ENCODE measurements around the gene SSBP2.

DNA sequence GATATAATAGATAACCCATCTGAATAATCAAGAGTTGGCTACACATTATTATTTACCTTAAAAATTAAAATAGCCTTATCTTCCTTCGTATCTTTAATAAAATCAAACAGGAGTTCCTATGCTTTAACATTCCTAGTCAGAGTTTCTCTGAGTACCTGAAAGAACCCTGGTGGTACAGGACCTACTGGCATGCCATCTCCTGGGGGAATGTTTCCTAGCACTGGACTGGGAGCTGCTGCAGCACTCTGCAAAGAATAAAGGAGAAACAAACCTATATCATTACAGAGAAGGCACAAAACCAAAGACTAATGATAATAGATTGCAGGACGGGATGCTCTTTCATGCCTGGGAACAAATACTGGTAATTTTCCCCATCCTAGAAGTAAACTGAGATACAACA is 237.4 kb downstream of the SSBP2 start:
- TF ChIP-seq, protein P1, sequence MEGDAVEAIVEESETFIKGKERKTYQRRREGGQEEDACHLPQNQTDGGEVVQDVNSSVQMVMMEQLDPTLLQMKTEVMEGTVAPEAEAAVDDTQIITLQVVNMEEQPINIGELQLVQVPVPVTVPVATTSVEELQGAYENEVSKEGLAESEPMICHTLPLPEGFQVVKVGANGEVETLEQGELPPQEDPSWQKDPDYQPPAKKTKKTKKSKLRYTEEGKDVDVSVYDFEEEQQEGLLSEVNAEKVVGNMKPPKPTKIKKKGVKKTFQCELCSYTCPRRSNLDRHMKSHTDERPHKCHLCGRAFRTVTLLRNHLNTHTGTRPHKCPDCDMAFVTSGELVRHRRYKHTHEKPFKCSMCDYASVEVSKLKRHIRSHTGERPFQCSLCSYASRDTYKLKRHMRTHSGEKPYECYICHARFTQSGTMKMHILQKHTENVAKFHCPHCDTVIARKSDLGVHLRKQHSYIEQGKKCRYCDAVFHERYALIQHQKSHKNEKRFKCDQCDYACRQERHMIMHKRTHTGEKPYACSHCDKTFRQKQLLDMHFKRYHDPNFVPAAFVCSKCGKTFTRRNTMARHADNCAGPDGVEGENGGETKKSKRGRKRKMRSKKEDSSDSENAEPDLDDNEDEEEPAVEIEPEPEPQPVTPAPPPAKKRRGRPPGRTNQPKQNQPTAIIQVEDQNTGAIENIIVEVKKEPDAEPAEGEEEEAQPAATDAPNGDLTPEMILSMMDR (IDR thresholded peaks at IDR 0.05; ENCODE audit: insufficient read depth, low read length, poor library complexity, severe bottlenecking), result no peak
- TF ChIP-seq EZH2phosphoT487 (conservative IDR thresholded peaks at IDR 0.05; ENCODE audit: low read length), result no peak

Measured in SU-DHL-6 (cell line).